Measurements from ENCODE around the gene OR4D10.

OR4D10 gene

GRCh38 chr11:59523541-59523940 is 50.4 kb downstream of the OR4D10 start:
- no peak overlapping the region for H3K4me3 ChIP-seq (ENCODE audit: low read length)
- DNase-seq (ENCODE audit: low read depth): no peak
- TF ChIP-seq CTCF (conservative IDR thresholded peaks at IDR 0.05; ENCODE audit: low read depth, low read length): no peak

GRCh38 chr11:59528711-59529110 is 55.6 kb downstream of the OR4D10 start:
- no peak overlapping the region for H3K4me3 ChIP-seq (ENCODE audit: low read length)
- DNase-seq (ENCODE audit: low read depth): no peak
- no peak for TF ChIP-seq CTCF (conservative IDR thresholded peaks at IDR 0.05; ENCODE audit: low read depth, low read length)

Data from retinal pigment epithelial cell (primary cell).